ENCODE measurements around the gene GLRB. TPM values are rescaled to one million over a fixed set of nuclear protein-coding genes. Genes with fewer than 3 reads are reported as not detected.

Gene GLRB
- total RNA-seq, 1 donor from 2014 or later = not detected

DNA sequence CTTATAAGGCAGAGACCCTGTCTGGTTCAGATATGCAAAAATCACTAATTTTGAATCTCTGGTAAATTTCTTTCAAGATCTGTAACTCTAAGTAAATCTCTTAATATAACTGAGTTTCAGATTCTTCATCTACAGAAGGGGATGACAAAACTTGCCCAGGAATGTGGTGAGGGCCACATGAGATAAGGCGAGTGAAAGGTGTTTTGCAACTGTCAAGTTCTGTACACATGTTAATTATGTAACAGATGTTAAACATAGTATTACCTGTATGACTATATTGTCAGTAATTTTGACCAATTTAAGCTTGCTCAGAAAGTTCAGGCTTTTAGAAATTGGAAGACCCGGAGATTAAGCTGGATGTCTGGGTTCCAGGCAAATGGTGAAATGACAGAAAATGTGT, 549 bp upstream of the GLRB start:
- no peaks in the 10 kb centered on the region for H3K36me3 Mint-ChIP-seq (ENCODE audit: low read depth)
- TF ChIP-seq CTCF (IDR thresholded peaks at IDR 0.05) = no peak
- H3K27me3 Mint-ChIP-seq = peaks cover 9% of the 10 kb centered on the region
- DNase-seq (no peak), ATAC-seq (ENCODE audit: low read depth) (no peak)
- CTCF ChIA-PET = no interaction called here
- H3K4me3 Mint-ChIP-seq = no peak overlapping the region
- H3K27ac Mint-ChIP-seq = no peak overlapping the region
- POLR2A ChIA-PET = no interaction called here
- intact Hi-C loops (cut with micrococcal nuclease) = no loop called here
- H3K9me3 Mint-ChIP-seq = no peaks in the 10 kb centered on the region
- no peaks in the 10 kb centered on the region for H3K4me1 Mint-ChIP-seq

- DNase-seq (no peak), ATAC-seq (ENCODE audit: low read depth) (no peak)
- Mint-ChIP-seq H3K4me1 (no peaks in the 10 kb centered on the region), H3K9me3 (no peaks in the 10 kb centered on the region), H3K36me3 (ENCODE audit: low read depth) (no peaks in the 10 kb centered on the region), H3K27ac (no peak overlapping the region), H3K4me3 (no peak overlapping the region), H3K27me3 (peaks cover 9% of the 10 kb centered on the region)
- intact Hi-C loops (cut with micrococcal nuclease) = no loop called here
- ChIA-PET CTCF (no interaction called here), POLR2A (no interaction called here)
- no peak for TF ChIP-seq CTCF (IDR thresholded peaks at IDR 0.05)
Observed at GRCh38 chr4:157076578-157076947, 613 bp downstream of the GLRB start.

DNA sequence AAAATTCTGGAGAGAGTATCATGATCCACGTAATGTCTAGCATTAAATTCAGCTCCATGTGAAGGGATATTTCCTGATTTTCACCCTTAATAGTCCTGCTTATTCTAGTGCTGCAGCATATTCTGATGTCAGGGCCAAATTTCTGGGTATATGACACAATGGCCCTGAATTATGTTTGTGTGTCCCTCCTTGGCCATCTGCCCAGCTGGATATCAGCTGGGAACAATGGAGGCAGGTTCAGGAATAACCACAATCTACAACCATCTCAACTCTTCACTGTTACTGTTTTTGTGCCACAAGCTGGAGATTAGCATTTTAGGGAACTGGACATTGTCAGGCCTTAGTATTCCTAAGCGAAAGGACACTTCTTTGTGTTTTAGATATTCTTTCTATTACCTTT, 3.5 kb downstream of the GLRB start:
- H3K9me3 Mint-ChIP-seq = no peaks in the 10 kb centered on the region
- CTCF ChIA-PET = no interaction called here
- H3K4me3 Mint-ChIP-seq = no peak overlapping the region
- H3K27ac Mint-ChIP-seq = no peak overlapping the region
- intact Hi-C loops (cut with micrococcal nuclease) = no loop called here
- no peaks in the 10 kb centered on the region for H3K36me3 Mint-ChIP-seq (ENCODE audit: low read depth)
- peaks cover 9% of the 10 kb centered on the region for H3K27me3 Mint-ChIP-seq
- ATAC-seq (ENCODE audit: low read depth) (no peak), DNase-seq (no peak)
- no peaks in the 10 kb centered on the region for H3K4me1 Mint-ChIP-seq
- no peak for TF ChIP-seq CTCF (IDR thresholded peaks at IDR 0.05)
- POLR2A ChIA-PET = no interaction called here

DNA sequence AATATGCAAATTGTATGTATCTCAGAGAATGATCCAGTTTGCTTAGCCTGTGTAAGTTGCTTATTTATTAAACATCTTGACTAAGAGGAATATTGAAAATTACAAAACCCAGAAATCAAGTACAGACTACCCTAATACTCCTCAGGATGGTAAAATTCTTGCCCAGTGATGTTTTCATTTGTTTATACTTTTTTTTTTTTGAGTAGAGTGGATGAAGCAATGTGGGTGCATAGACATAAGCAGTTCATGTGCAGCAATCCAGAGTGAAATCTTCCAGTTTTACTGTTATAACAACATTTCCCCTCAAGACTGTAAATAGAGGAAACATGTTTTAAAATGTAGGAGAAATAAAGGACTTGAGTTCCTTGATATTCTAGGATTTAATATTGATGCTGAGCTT, 4.7 kb downstream of the GLRB start:
- ChIA-PET CTCF (no interaction called here), POLR2A (no interaction called here)
- Mint-ChIP-seq H3K4me1 (no peaks in the 10 kb centered on the region), H3K9me3 (no peaks in the 10 kb centered on the region), H3K4me3 (no peak overlapping the region), H3K27ac (no peak overlapping the region), H3K36me3 (ENCODE audit: low read depth) (no peaks in the 10 kb centered on the region), H3K27me3 (peaks cover 5% of the 10 kb centered on the region)
- ATAC-seq (ENCODE audit: low read depth) (no peak), DNase-seq (no peak)
- no peak for TF ChIP-seq CTCF (IDR thresholded peaks at IDR 0.05)
- intact Hi-C loops (cut with micrococcal nuclease) = no loop called here

- peaks cover 5% of the 10 kb centered on the region for H3K9me3 Mint-ChIP-seq
- H3K4me3 Mint-ChIP-seq = no peak overlapping the region
- DNase-seq (no peak), ATAC-seq (ENCODE audit: low read depth) (no peak)
- ChIA-PET POLR2A (no interaction called here), CTCF (no interaction called here)
- no peak for TF ChIP-seq CTCF (IDR thresholded peaks at IDR 0.05)
- no peak overlapping the region for H3K27ac Mint-ChIP-seq
- no peaks in the 10 kb centered on the region for H3K4me1 Mint-ChIP-seq
- intact Hi-C loops (cut with micrococcal nuclease) = no loop called here
- H3K27me3 Mint-ChIP-seq = no peaks in the 10 kb centered on the region
- no peaks in the 10 kb centered on the region for H3K36me3 Mint-ChIP-seq (ENCODE audit: low read depth)
Observed at GRCh38 chr4:157095716-157096115, 19.8 kb downstream of the GLRB start.

Measured in activated B cell treated with CpG ODN at 0.5 μM for 24 hours (primary cell).